HEK293T (cell line): Measurements from ENCODE around the gene PHF20.

Experiments
- ARNT ChIP-seq: fragments of 450-650 bp; IDR thresholded peaks from 2 replicates; pipeline ENCODE4 v1.6.1; 2017; ENCODE audit warnings: mild to moderate bottlenecking
- FOXK2 ChIP-seq: fragments of 450-650 bp; IDR thresholded peaks from 2 replicates; pipeline ENCODE4 v1.6.1; 2016; ENCODE audit warnings: mild to moderate bottlenecking
- FOXM1 ChIP-seq: fragments of 450-650 bp; IDR thresholded peaks from 2 replicates; pipeline ENCODE4 v1.6.1; 2017; ENCODE audit warnings: mild to moderate bottlenecking, borderline replicate concordance
- SP1 ChIP-seq: fragments of 450-650 bp; IDR thresholded peaks from 2 replicates; pipeline ENCODE4 v1.6.1; 2017
- SUZ12 ChIP-seq: fragments of 450-650 bp; IDR thresholded peaks from 2 replicates; pipeline ENCODE4 v1.6.1; 2016; ENCODE audit warnings: mild to moderate bottlenecking
- TF ChIP-seq, protein P1 (sequence below): fragments of 450-650 bp; IDR thresholded peaks from 2 replicates; pipeline ENCODE4 v1.6.1; 2016

DNA sequence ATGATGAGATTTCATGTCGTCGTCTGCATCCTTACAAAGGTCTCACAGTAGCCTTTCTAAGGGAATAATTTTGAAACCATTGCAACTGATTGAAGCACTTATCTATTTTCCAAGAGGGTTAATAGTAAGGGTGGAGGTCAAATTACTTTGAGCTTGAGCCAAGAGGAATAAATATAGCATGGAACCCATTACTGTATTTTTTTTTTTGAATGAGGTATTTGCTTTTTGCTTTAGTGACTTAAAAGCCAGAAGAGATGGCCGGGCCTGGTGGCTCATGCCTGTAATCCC, 104.2 kb downstream of the PHF20 start:
- no peak for TF ChIP-seq ARNT
- TF ChIP-seq FOXM1: no peak
- TF ChIP-seq, protein P1, sequence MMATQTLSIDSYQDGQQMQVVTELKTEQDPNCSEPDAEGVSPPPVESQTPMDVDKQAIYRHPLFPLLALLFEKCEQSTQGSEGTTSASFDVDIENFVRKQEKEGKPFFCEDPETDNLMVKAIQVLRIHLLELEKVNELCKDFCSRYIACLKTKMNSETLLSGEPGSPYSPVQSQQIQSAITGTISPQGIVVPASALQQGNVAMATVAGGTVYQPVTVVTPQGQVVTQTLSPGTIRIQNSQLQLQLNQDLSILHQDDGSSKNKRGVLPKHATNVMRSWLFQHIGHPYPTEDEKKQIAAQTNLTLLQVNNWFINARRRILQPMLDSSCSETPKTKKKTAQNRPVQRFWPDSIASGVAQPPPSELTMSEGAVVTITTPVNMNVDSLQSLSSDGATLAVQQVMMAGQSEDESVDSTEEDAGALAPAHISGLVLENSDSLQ: no peak
- no peak for TF ChIP-seq SUZ12
- TF ChIP-seq FOXK2: no peak
- no peak for TF ChIP-seq SP1
